ENCODE data around the gene OR10P1. TPM values are rescaled to one million over a fixed set of nuclear protein-coding genes. Genes with fewer than 3 reads are reported as not detected.

OR10P1 gene
- total and polyA plus RNA-seq, 8 donors: not detected

DNA sequence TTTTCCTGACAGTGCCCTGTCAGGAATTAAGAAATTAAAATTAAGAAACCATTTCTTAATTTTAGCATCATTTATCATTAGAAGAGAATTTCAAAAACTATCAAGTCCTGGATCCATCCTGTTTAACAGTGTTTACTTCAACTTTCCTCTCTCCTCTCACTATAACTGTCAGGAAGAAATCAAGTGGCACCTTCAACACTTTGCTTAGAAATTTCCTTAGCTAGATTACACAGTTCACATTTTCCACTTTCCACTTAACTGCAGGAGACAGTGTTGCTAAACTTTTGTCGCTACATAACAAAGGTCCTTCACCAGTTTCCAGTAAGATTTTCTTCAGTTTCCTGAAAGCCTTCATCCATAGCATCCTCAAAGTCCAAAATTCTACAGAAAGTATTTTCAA lies 21.9 kb upstream of the OR10P1 start:
- Histone ChIP-seq H3K27ac (no peak overlapping the region), H3K4me1 (peaks cover 0 to 5% of the 10 kb centered on the region in 2 donors), H3K4me3 (no peak overlapping the region), H3K27me3 (peaks cover 0 to 5% of the 10 kb centered on the region in 2 donors), H3K9me3 (peaks cover 0 to 31% of the 10 kb centered on the region in 2 donors), H3K36me3 (no peaks in the 10 kb centered on the region)
- DNase-seq (no peak), ATAC-seq (no peak)
- no peak for TF ChIP-seq CTCF (IDR thresholded peaks at IDR 0.05)
- intact Hi-C loops (cut with DNase I): loop anchor here in 1 of 2 donors (5.0 kb wide), 1 partner anchor 422 kb away; no protein-coding TSS in a partner anchor

DNA sequence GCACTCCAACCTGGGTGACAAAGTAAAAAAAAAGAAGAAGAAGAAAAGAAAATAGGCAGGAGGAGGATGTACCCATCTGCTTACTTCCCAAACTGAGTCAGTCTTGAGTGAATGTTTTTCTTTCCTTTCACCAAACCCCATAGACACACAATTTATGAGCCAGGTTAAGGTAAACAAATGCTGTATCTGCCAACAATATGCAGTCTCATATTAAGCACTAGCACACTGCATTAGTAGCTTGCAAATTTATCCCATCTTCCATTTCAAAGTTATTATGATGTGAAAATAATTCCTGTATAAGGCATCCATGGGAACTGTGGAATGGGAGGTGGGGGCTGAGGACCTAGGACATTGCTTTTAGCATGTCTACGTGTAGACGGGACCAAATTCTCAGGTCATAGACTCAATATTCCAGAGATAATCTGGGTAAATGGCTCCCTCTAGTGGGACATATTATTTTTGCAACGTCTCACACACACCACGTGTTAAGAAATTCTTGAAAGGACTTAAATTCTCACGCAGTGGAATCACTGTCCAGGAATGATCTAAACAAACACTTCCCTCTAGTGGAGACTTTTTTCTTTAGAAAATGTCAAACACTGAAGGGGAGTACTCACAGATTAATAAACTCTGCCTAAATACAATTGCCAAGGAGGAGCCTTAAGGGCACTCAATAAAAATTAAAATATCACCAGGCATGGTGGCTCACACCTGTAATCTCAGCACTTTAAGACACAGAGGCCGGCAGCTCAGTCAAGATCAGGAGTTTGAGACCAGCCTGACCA lies 17.1 kb upstream of the OR10P1 start:
- no peaks in the 10 kb centered on the region for H3K36me3 ChIP-seq
- TF ChIP-seq CTCF (IDR thresholded peaks at IDR 0.05): peak; percentile 78 to 80
- no peak overlapping the region for H3K27ac ChIP-seq
- ATAC-seq: peak; percentile 99
- intact Hi-C loops (cut with DNase I): loop anchor here in 1 of 2 donors (5.0 kb wide), 1 partner anchor 427 kb away; no protein-coding TSS in a partner anchor
- no peak overlapping the region for H3K4me3 ChIP-seq
- H3K4me1 ChIP-seq: peaks cover 0 to 11% of the 10 kb centered on the region in 2 donors
- no peaks in the 10 kb centered on the region for H3K27me3 ChIP-seq
- H3K9me3 ChIP-seq: peaks cover 0 to 29% of the 10 kb centered on the region in 2 donors
- DNase-seq: peak in 2 of 4 donors; percentile 80 to 88

GRCh38 chr12:55624056-55624455 lies 12.6 kb upstream of the OR10P1 start:
- no peaks in the 10 kb centered on the region for H3K27me3 ChIP-seq
- H3K36me3 ChIP-seq: no peaks in the 10 kb centered on the region
- peaks cover 0 to 14% of the 10 kb centered on the region in 2 donors for H3K4me1 ChIP-seq
- H3K9me3 ChIP-seq: no peaks in the 10 kb centered on the region
- H3K27ac ChIP-seq: no peak overlapping the region
- no peak for TF ChIP-seq CTCF (IDR thresholded peaks at IDR 0.05)
- intact Hi-C loops (cut with DNase I): no loop called here
- H3K4me3 ChIP-seq: no peak overlapping the region
- no peak for ATAC-seq
- DNase-seq: no peak

- H3K9me3 ChIP-seq: no peaks in the 10 kb centered on the region
- intact Hi-C loops (cut with DNase I): no loop called here
- no peak overlapping the region for H3K27ac ChIP-seq
- no peaks in the 10 kb centered on the region for H3K36me3 ChIP-seq
- H3K4me3 ChIP-seq: no peak overlapping the region
- no peak for TF ChIP-seq CTCF (IDR thresholded peaks at IDR 0.05)
- peaks cover 0 to 13% of the 10 kb centered on the region in 2 donors for H3K4me1 ChIP-seq
- no peak for DNase-seq
- no peak for ATAC-seq
- H3K27me3 ChIP-seq: no peaks in the 10 kb centered on the region
Measured at GRCh38 chr12:55626154-55626553, 10.5 kb upstream of the OR10P1 start.

GRCh38 chr12:55629058-55629841 lies 7.4 kb upstream of the OR10P1 start:
- Histone ChIP-seq H3K36me3 (no peaks in the 10 kb centered on the region), H3K4me3 (no peak overlapping the region), H3K27me3 (no peaks in the 10 kb centered on the region), H3K9me3 (no peaks in the 10 kb centered on the region), H3K4me1 (peaks cover 0 to 23% of the 10 kb centered on the region in 2 donors), H3K27ac (peak overlapping the region in 1 of 2 donors; percentile 37)
- no peak for TF ChIP-seq CTCF (IDR thresholded peaks at IDR 0.05)
- DNase-seq (no peak), ATAC-seq (no peak)
- intact Hi-C loops (cut with DNase I): no loop called here
